Inferior parietal cortex (tissue), 1 donor: ENCODE results near the gene RANBP9.
A peak's percentile ranks its signal among the peaks of the same experiment; 100 is the strongest.

Source experiments
- DNase-seq: peaks from one replicate; pipeline ENCODE4 v3.0.0-alpha.2; 2016; ENCODE audit errors: extremely low spot score

The RANBP9 gene

GRCh38 chr6:13653296-13653695, 58.3 kb downstream of the RANBP9 start:
- DNase-seq = no peak

- no peak for DNase-seq
Measured at GRCh38 chr6:13649393-13649792, 62.2 kb downstream of the RANBP9 start.

DNA sequence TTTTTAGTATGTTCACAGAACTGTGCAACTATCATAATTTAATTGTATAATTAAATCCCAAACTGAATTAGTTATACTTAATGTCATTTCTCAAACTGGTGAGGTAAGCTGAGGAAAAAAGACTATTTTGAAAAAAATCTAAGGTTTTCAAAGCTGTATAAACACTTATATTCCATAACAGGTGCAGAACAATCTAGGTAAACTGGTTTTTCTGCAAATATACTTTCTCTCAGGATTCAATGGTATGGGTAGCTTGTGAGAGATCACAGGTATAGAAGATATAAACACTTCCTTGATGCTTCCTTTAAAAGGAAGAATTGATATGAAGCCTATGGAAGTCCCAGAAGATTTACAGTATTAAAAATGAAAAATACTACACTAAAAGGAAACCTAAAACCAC, 62.8 kb downstream of the RANBP9 start:
- DNase-seq = no peak

GRCh38 chr6:13643125-13643524, 68.5 kb downstream of the RANBP9 start:
- DNase-seq = no peak

DNA sequence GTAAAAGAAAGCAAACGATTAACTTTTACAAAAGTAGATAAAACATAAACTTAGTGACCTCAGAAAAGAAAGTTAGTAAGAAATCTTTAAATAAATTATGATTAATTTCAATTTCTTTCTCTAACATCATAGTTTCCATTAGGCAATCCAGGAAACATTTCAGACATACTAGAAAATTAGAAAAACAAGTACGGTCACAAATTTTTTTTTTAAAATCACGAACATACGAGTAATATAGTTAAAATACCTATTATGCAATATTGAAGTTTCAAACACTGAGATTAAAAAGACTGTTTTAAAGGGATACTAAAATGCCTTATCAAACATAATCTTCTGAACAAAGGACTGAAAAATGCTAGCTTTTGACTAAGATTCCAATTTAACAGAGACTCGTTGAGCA, 70.3 kb downstream of the RANBP9 start:
- no peak for DNase-seq

GRCh38 chr6:13638626-13639025, 73.0 kb downstream of the RANBP9 start:
- no peak for DNase-seq

GRCh38 chr6:13638014-13638413, 73.6 kb downstream of the RANBP9 start:
- no peak for DNase-seq

GRCh38 chr6:13635948-13636658, 75.5 kb downstream of the RANBP9 start:
- no peak for DNase-seq

DNA sequence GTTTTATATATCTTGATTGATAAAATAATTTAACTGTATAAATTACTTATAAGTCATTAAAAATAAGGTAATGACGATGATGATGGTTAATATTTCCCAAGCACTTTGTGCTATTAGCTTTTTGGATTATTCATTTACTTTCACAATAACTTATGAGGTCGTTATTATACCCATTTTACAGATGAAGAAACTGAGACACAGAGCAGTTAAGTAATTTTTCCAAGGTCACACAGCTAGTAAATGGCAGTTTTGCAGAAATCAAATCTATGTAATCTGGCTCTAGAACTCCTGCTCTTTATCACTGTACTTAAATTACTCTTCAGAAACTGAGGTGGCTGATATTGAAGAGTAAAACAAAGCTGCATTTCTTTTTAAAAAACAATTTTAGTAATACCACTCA, 78.3 kb downstream of the RANBP9 start:
- no peak for DNase-seq

DNA sequence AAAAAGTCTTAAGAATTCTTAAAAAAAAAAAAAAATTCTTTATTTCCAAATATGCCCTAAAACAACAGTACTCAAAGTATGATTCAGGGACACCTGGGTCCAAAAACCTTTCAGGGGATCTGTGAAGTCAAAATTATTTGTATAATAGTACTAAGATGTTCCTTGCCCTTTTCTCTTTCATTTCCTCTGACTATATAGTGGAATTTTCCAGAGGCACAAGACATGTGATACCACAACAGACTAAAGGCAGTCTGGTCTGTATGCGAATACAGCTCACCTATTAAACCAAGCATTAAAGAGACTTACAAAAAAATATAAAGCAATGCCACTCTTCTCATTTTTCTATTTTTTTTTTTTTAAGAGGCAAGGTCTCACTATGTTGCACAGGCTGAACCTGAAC, 81.1 kb downstream of the RANBP9 start:
- no peak for DNase-seq

GRCh38 chr6:13629459-13630116, 82.0 kb downstream of the RANBP9 start:
- DNase-seq = no peak

- no peak for DNase-seq
Measured at GRCh38 chr6:13624871-13625288, 86.8 kb downstream of the RANBP9 start.

GRCh38 chr6:13617066-13617465, 94.6 kb downstream of the RANBP9 start:
- DNase-seq = no peak

- peak; percentile 48 for DNase-seq
Measured at GRCh38 chr6:13615792-13616120, 95.9 kb downstream of the RANBP9 start.

DNA sequence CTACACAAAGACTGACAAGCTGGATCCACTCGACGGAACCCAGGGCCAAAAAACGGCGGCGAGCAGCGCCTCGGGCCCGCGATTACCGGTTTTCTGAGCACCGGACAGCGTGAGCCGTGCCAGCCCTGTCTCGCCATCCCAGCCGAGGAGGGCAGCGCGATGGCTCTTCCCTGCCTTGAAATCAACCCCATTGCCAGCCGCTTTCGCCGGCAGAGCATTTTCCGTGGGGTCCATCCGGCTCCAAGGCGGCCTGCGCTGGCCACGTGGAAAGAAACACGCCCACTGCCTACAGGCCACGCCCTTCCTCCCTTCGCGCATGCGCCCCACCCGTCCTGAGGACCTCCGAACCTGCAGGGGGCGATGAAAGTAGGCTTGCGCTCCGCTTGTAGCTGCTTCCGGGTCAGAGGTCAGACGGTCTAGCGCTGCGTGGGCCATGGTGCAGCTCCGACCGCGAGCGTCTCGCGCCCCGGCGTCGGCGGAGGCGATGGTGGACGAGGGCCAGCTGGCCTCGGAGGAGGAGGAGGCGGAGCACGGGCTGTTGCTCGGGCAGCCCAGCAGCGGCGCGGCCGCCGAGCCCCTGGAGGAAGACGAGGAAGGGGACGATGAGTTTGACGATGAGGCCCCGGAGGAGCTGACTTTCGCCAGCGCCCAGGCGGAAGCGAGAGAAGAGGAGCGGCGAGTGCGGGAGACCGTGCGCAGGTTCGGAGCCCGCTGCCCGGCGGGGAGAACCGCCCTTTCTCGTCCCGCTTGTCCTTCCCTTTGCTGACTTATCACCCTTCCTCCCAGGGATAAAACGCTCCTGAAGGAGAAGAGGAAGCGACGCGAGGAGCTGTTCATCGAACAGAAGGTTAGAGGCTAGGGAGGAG, 96.5 kb downstream of the RANBP9 start, which contains the start of gene NOL7:
Gene NOL7 (plus strand): TSS at position 410 of the 866 bp plus-strand sequence. CDS start 24 bp downstream, at position 434.
- DNase-seq = peak; percentile 99

DNA sequence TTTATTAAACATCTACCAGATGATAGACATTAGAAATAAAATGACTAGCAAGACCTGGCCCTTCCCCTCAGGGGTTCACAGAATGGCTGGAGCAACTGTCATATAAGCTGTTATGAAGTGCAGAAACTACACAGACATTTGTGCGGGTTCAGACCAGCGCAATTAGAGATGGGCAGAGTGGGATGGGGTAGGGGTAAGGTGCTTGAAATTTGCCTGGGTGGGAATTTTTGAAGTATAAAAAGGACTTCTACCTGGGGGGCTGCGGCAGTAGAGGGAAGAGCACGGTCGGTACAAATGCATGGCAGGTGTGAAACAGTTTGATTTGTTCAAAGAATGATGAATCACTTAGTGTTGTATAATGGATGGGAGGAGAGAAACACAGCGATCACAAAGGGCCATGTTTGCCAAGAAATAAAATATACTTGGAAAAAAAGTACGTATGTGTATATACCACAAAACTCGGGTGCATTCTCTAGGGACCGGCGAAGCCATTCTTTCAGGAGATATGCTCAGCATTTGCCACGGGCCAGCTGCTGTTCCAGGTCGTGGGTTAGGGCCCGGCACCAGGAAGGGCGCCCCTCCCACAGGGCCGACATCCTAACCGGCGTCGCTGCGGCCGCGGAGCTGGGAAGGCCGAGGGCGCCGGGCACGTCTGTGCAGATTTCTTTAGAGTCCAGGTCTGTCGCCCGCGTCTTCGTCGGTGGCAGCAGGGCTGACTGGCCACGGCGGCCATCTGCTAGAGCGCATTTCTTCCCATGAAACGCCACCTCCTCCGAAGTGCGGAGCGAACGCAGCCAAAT, 97.3 kb downstream of the RANBP9 start:
- peak; percentile 34 for DNase-seq

- no peak for DNase-seq
Measured at GRCh38 chr6:13613029-13613594, 98.5 kb downstream of the RANBP9 start.

GRCh38 chr6:13611715-13612114, 99.9 kb downstream of the RANBP9 start:
- DNase-seq = no peak

- DNase-seq = no peak
Measured at GRCh38 chr6:13605634-13606033, 106.0 kb downstream of the RANBP9 start.

DNA sequence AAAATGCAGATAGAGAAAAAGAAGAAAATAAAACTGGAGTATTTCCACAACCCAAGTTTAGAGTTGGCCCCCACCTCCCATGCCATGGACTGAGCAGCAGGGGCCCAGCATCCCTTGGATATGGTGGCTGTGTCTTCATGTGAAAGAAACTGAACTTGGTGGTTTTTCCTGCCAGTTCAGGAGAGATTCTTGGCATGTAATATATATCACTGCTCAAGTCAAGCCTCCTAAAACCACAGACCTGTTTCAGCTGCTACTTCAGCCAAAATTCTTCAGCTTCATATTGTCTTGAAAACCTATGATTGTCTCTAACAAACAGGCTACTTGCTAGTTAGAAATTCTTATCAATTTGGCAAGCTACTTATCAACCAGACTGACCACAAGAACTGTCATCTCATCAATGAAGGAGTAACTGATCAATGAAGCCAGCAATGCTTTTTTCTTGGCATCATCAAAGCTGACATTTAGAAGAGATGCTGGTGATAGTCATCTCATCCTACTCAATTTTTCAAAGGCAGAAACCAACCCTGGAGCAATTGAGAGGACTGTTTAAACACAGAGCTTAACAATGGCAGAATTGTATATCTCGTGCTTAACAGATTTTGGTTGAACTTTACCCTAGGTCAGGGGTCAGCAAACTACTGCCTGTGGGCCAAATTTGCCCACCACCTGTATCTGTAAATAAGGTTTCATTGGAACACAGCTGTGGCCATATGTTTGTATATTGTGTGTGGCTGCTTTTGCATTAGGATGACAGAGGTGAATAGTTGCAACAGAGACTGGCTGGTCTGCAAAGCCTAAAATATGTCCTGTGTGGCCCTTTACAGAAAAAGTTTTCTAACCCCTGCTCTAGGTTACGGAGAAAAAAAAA, 106.9 kb downstream of the RANBP9 start:
- no peak for DNase-seq
